Keratinocyte (primary cell): ENCODE results near the gene DRD3. TPM values are rescaled to one million over a fixed set of nuclear protein-coding genes. Genes with fewer than 3 reads are reported as not detected.

Source experiments
- DNase-seq: peaks from one replicate; pipeline ENCODE4 v3.0.0-alpha.2; 2011; ENCODE audit warnings: low read depth, missing footprints, low spot score
- FAIRE-seq: peaks from 2 replicates; lab custom pipeline; 2011; peaks lifted over from hg19 to GRCh38; lab: Jason Lieb, UNC
- H2AFZ ChIP-seq: 2 replicates; pipeline ENCODE4 v1.6.0; 2012; ENCODE audit warnings: low read length, control low read depth, inconsistent platforms; ENCODE audit not compliant: control insufficient read depth
- H3K27ac ChIP-seq: 2 replicates; pipeline ENCODE4 v1.5.1; 2011; ENCODE audit warnings: low read length; ENCODE audit not compliant: control insufficient read depth, insufficient read depth
- H3K27me3 ChIP-seq: 3 replicates; pipeline ENCODE4 v1.6.0; 2011; ENCODE audit warnings: low read length; ENCODE audit not compliant: control insufficient read depth, insufficient read depth; ENCODE audit errors: extremely low read depth
- H3K36me3 ChIP-seq, 2 experiments: 2 replicates in 1 of 2; 3 replicates in 1 of 2; pipeline ENCODE4 v1.5.1; 2011; ENCODE audit warnings: low read length in 2 of 2, mild to moderate bottlenecking in 1 of 2; ENCODE audit not compliant: control insufficient read depth in 2 of 2, insufficient read depth in 2 of 2; ENCODE audit errors: extremely low read depth in 1 of 2
- H3K4me1 ChIP-seq: 3 replicates; pipeline ENCODE4 v1.5.1; 2011; ENCODE audit warnings: low read length; ENCODE audit not compliant: control insufficient read depth, insufficient read depth; ENCODE audit errors: extremely low read depth
- H3K4me2 ChIP-seq: 3 replicates; pipeline ENCODE4 v1.6.0; 2011; ENCODE audit warnings: low read depth, low read length; ENCODE audit not compliant: control insufficient read depth, insufficient read depth; ENCODE audit errors: extremely low read depth
- H3K4me3 ChIP-seq, 3 experiments: fragments of 200-600 bp in 1 of 3; sonication (generic) in 1 of 3; 2 replicates in 2 of 3; 3 replicates in 1 of 3; pipeline ENCODE4 v1.5.1; 2011 to 2016; ENCODE audit warnings: low read length in 3 of 3, mild to moderate bottlenecking in 3 of 3, control low read depth in 2 of 3, inconsistent platforms in 1 of 3, low read depth in 1 of 3, mixed read lengths in 1 of 3, mixed run types in 1 of 3, moderate library complexity in 1 of 3; ENCODE audit not compliant: control insufficient read depth in 2 of 3, insufficient read depth in 2 of 3; ENCODE audit errors: extremely low read depth in 1 of 3
- H3K79me2 ChIP-seq: 2 replicates; pipeline ENCODE4 v1.6.0; 2012; ENCODE audit warnings: low read length; ENCODE audit not compliant: control insufficient read depth, insufficient read depth
- H3K9ac ChIP-seq: 3 replicates; pipeline ENCODE4 v1.6.0; 2011; ENCODE audit warnings: low read length; ENCODE audit not compliant: control insufficient read depth, insufficient read depth; ENCODE audit errors: extremely low read depth
- H3K9me1 ChIP-seq: 3 replicates; pipeline ENCODE4 v1.6.0; 2011; ENCODE audit warnings: low read length; ENCODE audit not compliant: control insufficient read depth, insufficient read depth; ENCODE audit errors: extremely low read depth
- H3K9me3 ChIP-seq: 2 replicates; pipeline ENCODE4 v1.5.1; 2012; ENCODE audit warnings: low read depth, low read length; ENCODE audit not compliant: control insufficient read depth
- H4K20me1 ChIP-seq: 3 replicates; pipeline ENCODE4 v1.6.0; 2011; ENCODE audit warnings: low read length; ENCODE audit not compliant: control insufficient read depth, insufficient read depth; ENCODE audit errors: extremely low read depth
- CTCF ChIP-seq, 3 experiments: IDR thresholded peaks in 1 of 3; conservative IDR thresholded peaks in 1 of 3; optimal IDR thresholded peaks in 1 of 3; 2 replicates in 2 of 3; 3 replicates in 1 of 3; pipeline versions ENCODE3 to v1.5.1; 2011; ENCODE audit warnings: low read length in 3 of 3, mild to moderate bottlenecking in 3 of 3, moderate library complexity in 2 of 3, control low read depth in 1 of 3, inconsistent platforms in 1 of 3; ENCODE audit not compliant: insufficient read depth in 2 of 3; ENCODE audit errors: extremely low read depth in 1 of 3
- EZH2 ChIP-seq: IDR thresholded peaks from one replicate; pipeline ENCODE4 v1.6.1; 2012; ENCODE audit warnings: inconsistent platforms, mild to moderate bottlenecking, low read length, moderate library complexity
- dilution Hi-C: fragments of 300-500 bp; cut with MboI; formaldehyde crosslinking; loops from one replicate; pipeline ENCODE4 v1.7.0; 2020; ENCODE audit warnings: low sequenced_read_pairs; ENCODE audit not compliant: extremely low pct_ligation_motif_present
- polyA plus RNA-seq, 5 experiments: library from polyadenylated mRNA; depleted of rRNA in 3 of 5; stranded (reverse) in 3 of 5; stranded (forward) in 1 of 5; unstranded in 1 of 5; fragments of >200 nt; gene quantifications; 1 replicate in 1 of 5; 2 replicates in 3 of 5; 3 replicates in 1 of 5; pipeline versions ENCODE4 v1.2.1 to v1.2.3, GENCODE V29; 2011 to 2012; ENCODE audit warnings: missing spikeins in 2 of 5, low read depth in 1 of 5, low replicate concordance in 1 of 5

DRD3 gene
- polyA plus RNA-seq, 1 donor (not counting 4 experiments of a cell fraction or from before 2014, with no cell fraction given), result not detected

- no peaks in the 10 kb centered on the region for H3K4me1 ChIP-seq
- H4K20me1 ChIP-seq, result no peaks in the 10 kb centered on the region
- DNase-seq, result no peak
- no peak for TF ChIP-seq CTCF (optimal IDR thresholded peaks at IDR 0.05 in 1 of 3, IDR thresholded peaks at IDR 0.05 in 1 of 3, conservative IDR thresholded peaks at IDR 0.05 in 1 of 3; ENCODE audit: extremely low read depth in 1 of 3, insufficient read depth in 2 of 3, low read length in 3 of 3)
- TF ChIP-seq EZH2, result no peak
- dilution Hi-C loops, result no loop called here
- no peaks in the 10 kb centered on the region for H3K27me3 ChIP-seq
- no peak overlapping the region for H3K4me3 ChIP-seq
- H3K9ac ChIP-seq, result no peak overlapping the region
- H2AFZ ChIP-seq, result no peak overlapping the region
- no peak overlapping the region for H3K27ac ChIP-seq
- no peaks in the 10 kb centered on the region for H3K36me3 ChIP-seq
- H3K79me2 ChIP-seq, result no peaks in the 10 kb centered on the region
- no peaks in the 10 kb centered on the region for H3K9me3 ChIP-seq
- no peaks in the 10 kb centered on the region for H3K9me1 ChIP-seq
- H3K4me2 ChIP-seq, result no peak overlapping the region
- FAIRE-seq, result no peak
These were observed 39.2 kb upstream of the DRD3 start for GRCh38 chr3:114218006-114218405.

GRCh38 chr3:114217266-114217665 lies 38.4 kb upstream of the DRD3 start:
- DNase-seq (no peak), FAIRE-seq (no peak)
- Histone ChIP-seq H3K79me2 (no peaks in the 10 kb centered on the region), H3K4me2 (no peak overlapping the region), H3K9ac (no peak overlapping the region), H3K9me3 (no peaks in the 10 kb centered on the region), H3K4me3 (no peak overlapping the region), H2AFZ (no peak overlapping the region), H3K27me3 (no peaks in the 10 kb centered on the region), H3K4me1 (no peaks in the 10 kb centered on the region), H3K27ac (no peak overlapping the region), H4K20me1 (no peaks in the 10 kb centered on the region), H3K36me3 (no peaks in the 10 kb centered on the region), H3K9me1 (no peaks in the 10 kb centered on the region)
- dilution Hi-C loops, result no loop called here
- TF ChIP-seq CTCF (optimal IDR thresholded peaks at IDR 0.05 in 1 of 3, IDR thresholded peaks at IDR 0.05 in 1 of 3, conservative IDR thresholded peaks at IDR 0.05 in 1 of 3; ENCODE audit: extremely low read depth in 1 of 3, insufficient read depth in 2 of 3, low read length in 3 of 3) (no peak), EZH2 (no peak)
